Right ventricle myocardium superior (tissue), 1 donor: ENCODE data around the gene FBXW11. TPM values are rescaled to one million over a fixed set of nuclear protein-coding genes. Genes with fewer than 3 reads are reported as not detected.
"Not testable (repeated sequence)": the region's sequence is repeated elsewhere in the genome, so short reads cannot be mapped to it uniquely, and the experiment has no call there.

Experiments used
- ATAC-seq: fragments of 200-7000 bp; cut with Tn5 transposase; one replicate; pipeline ENCODE4 v1.9.1; 2020; ENCODE audit warnings: mild to moderate bottlenecking; ENCODE audit not compliant: poor library complexity
- DNase-seq: peaks from one replicate; pipeline ENCODE4 v3.0.0-alpha.2; 2020
- intact Hi-C: fragments of 100-400 bp; cut with DNase I; formaldehyde crosslinking; loops from one replicate; pipeline ENCODE4 v1.11.2; 2022
- total RNA-seq: library from RNA; stranded (reverse); fragmentation: NEBNext Ultra II Directional; extraction: Animal tissue kit (Norgen Biotek cat#: 25700); gene quantifications from one replicate; pipeline ENCODE4 v1.2.1, GENCODE V29; 2021
- donor health status: DM: no; HTN: yes; CAD: no; lungs with severe emphysema.

FBXW11 gene
- total RNA-seq, 1 donor from 2014 or later: 59.3 TPM

DNA sequence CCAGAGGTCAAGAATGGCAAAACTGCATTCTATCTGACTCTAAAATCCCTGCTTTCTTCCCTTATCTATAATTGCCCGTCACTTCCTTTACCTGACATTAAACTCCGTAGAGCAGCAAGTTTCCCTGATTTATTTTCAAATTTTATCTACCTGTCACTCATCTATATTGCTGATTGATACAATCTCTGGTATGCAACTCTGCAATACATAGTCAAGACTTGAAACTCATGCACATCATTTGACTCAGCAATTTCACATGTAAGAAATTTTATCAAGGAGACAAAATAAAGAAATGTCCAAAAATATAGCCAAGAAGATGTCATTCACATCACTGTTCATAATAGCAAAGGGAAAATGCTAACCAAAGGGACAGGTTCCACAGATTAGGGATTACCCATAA is 39.5 kb downstream of the FBXW11 start:
- intact Hi-C loops: no loop called here

GRCh38 chr5:171966270-171966669 is 40.2 kb downstream of the FBXW11 start:
- intact Hi-C loops: no loop called here
- DNase-seq: no peak
- peak; percentile 40 for ATAC-seq

More for the DNA sequence above, 39.5 kb downstream of the FBXW11 start:
- ATAC-seq: no peak
- no peak for DNase-seq

DNA sequence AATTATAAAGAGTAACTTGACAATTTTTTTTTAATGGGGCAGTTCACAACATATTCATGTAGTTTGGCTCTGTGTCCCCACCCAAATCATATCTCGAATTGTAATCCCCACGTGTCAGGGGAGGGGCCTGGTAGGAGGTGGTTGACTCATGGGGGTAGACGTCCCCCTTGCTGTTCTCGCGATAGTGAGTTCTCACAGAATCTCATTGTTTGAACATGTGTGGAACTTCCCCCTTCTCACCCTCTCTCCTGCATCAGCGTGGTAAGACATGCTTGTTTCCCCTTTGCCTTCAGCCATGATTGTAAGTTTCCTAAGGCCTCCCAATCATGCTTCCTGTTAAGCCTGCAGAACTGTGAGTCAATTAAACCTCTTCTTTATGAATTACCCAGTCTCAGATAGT is 40.7 kb downstream of the FBXW11 start:
- DNase-seq (no peak), ATAC-seq (no peak)
- intact Hi-C loops: no loop called here

DNA sequence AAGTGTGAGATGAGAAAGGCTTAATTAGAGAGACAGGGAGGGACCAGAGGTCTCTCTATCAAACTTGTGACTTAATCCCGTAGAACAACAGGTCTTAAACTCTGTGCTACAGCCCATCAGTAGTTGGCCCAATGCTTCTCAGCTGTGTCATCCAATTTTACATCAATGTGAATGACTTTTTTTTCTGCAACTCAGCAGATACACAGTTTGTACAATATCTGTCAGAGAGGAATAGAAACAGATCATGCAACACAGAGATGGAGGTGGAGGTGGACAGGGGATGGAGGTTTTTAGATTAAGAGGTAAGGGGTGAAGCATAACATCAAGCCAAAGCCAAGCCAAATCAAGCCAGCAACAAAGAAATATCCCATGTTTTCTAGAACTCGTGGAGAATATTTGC is 43.0 kb downstream of the FBXW11 start:
- no peak for ATAC-seq
- no peak for DNase-seq
- intact Hi-C loops: no loop called here

GRCh38 chr5:171961117-171961516 is 45.3 kb downstream of the FBXW11 start:
- DNase-seq (no peak), ATAC-seq (peak; percentile 70)
- intact Hi-C loops: no loop called here

- peak; percentile 34 for ATAC-seq
- intact Hi-C loops: no loop called here
- DNase-seq: no peak
Measured at GRCh38 chr5:171957591-171958251, 48.7 kb downstream of the FBXW11 start.

DNA sequence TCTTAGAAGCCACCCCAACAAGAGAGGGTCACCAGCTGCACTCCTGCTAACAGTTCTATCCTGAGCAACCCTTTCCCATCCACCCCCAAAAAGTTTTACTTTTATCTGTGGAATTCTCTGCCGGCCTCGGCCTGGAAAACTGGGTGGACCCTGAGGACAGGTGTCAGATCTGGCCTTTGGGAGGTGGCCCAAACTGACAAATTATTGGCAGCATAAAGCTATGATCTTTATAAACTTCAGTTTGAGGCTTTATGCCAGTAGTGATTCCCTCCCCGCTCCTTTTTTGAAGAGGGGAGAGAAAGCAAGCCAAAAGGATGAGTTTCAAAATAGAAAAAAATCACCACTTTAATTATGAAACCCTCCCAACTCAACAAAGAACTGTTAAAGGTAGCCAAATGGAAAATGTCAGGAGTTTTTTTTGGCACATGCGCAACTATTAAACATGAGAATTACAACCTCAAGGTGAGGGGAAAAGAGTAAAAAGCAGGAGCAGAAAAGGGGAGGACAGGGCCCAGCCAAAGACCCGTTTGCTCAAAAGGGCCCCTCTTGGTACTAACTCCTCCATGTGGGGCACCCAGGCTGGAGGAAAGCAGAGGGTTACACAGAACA is 49.4 kb downstream of the FBXW11 start:
- DNase-seq (no peak), ATAC-seq (no peak)
- intact Hi-C loops: no loop called here

- intact Hi-C loops: no loop called here
- DNase-seq: no peak
- ATAC-seq: no peak
Measured at GRCh38 chr5:171956314-171956713, 50.1 kb downstream of the FBXW11 start.

DNA sequence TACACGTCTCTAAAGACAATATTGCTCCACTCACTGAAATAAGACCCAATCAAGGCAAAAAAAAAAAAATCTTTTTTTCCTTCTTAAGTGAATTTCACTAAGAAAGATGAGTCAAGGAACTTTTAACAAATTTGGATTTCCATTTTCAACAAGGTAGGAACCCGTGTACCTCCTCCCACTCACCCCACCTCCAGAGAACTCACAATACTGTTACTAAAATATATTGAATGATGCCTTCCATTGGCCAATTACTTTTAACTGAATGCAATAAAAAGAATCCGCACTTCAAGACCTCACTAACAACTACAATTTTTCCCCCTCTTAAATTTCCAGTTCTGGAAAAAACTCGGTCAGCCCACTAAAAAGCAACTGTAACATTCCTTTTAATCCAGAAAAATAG is 50.7 kb downstream of the FBXW11 start:
- ATAC-seq: no peak
- intact Hi-C loops: no loop called here
- DNase-seq: no peak

- no peak for DNase-seq
- intact Hi-C loops: no loop called here
- ATAC-seq: no peak
Measured at GRCh38 chr5:171954721-171955120, 51.7 kb downstream of the FBXW11 start.

GRCh38 chr5:171953860-171954701 is 52.4 kb downstream of the FBXW11 start:
- no peak for DNase-seq
- intact Hi-C loops: no loop called here
- ATAC-seq: peak; percentile 64

DNA sequence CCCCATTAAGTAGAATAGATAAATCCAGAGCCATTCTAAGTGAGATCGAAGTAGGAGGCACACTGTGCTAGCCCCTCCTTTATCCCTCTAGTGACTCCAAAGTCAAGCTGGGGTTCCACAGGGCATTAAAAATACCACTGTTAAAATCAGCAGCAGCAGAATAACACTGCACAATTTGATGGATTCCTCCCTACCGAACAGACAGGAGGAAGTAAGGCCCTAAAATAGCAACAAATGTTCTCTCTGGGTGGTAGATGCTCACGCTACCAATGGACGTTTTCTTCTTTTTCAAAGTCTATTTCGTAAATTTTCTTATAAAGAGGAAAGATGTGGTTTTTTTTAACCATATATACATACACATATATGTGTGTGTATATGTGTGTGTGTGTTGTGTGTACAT is 54.4 kb downstream of the FBXW11 start:
- intact Hi-C loops: no loop called here
- DNase-seq (no peak), ATAC-seq (no peak)

DNA sequence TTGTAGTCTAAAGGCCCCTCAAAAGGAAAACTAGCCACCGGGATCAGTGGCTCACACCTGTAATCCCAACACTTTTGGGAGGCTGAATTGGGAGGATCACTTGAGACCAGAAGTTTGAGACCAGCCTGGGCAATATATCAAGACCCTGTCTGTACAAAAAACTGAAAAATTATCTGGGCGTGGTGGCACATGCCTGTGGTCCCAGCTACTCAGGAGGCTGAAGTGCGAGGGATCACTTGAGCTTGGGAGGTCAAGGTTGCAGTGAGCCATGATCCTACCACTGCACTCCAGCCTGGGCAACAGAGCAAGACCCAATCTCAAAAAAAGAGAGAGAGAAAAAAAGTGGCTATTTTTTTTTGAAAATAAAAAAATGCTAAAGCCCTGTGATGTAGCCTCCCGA is 55.2 kb downstream of the FBXW11 start:
- ATAC-seq (no peak), DNase-seq (no peak)
- intact Hi-C loops: no loop called here

- intact Hi-C loops: no loop called here
- DNase-seq (no peak), ATAC-seq (no peak)
Measured at GRCh38 chr5:171946000-171946781, 60.2 kb downstream of the FBXW11 start.

GRCh38 chr5:171945476-171945875 is 61.0 kb downstream of the FBXW11 start:
- intact Hi-C loops: no loop called here
- ATAC-seq: no peak
- no peak for DNase-seq

DNA sequence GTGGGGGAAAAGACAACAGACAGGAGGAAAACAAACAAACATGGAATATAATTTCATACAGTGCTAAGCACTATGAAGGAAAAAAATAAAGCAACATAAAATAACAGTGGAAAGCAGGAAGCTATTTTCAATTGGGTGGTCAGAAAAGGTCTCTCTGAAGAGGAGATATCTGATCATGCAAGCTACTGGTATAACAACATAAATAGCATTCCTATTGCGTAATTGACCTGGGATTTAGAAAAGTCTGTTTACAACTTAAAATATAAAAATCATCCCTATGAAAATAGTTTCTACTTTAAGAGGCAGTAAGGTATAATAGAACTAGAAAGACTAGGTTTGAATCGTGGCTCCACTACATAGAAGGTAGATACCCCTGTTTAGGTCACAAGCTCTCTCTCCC is 61.4 kb downstream of the FBXW11 start:
- ATAC-seq (no peak), DNase-seq (no peak)
- intact Hi-C loops: no loop called here

DNA sequence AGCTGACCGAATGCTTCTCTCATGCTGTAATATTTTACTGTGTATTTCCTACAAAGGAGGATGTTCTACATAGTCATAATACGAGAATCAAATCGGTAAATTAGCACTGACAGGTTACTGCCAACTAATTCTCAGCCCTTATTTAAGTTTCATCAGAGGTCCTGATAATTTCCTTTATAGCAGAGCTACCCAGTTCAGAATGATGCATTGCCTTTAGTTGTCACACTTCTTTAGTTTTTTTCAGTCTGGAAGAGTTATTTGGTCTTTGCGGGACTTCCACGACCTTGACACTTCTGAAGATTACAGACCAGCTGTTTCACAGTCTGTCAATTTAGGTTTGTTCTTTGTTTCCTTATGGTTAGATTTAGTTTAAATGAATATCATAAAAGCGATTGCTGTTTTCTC is 64.3 kb downstream of the FBXW11 start:
- intact Hi-C loops, ATAC-seq, DNase-seq: not testable (repeated sequence)

DNA sequence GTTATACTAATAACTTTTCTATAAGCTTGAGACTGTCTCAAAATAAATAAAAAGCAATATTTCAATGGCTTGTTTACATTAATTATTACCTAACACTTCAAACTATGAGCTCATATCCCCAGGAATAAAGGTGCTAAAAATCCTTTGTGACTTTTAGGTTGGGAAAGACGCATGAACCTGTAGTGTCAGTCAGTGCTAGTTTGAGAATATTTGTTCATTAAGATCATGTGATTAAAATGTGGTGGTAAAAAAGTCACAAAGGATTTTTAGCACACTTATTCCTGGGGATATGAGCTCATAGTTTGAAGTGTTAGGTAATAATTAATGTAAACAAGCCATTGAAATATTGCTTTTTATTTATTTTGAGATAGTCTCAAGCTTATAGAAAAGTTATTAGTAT is 64.8 kb downstream of the FBXW11 start:
- DNase-seq, ATAC-seq, intact Hi-C loops: not testable (repeated sequence)

GRCh38 chr5:171941275-171941674 is 65.2 kb downstream of the FBXW11 start:
- ATAC-seq, DNase-seq, intact Hi-C loops: not testable (repeated sequence)
